BJ (cell line): ENCODE measurements around the gene FAM181A. TPM values are rescaled to one million over a fixed set of nuclear protein-coding genes. Genes with fewer than 3 reads are reported as not detected.

Source experiments
- CTCF ChIA-PET: fragments of 350-600 bp; formaldehyde crosslinking; extraction: SDS; loops from one replicate; lab custom pipeline; 2021; ENCODE audit warnings: antibody characterized with exemption, inconsistent platforms; lab: Yijun Ruan, JAX
- POLR2A ChIA-PET: fragments of 300-600 bp; sonication (Branson Sonifier 250); formaldehyde crosslinking; extraction: SDS; loops from one replicate; lab custom pipeline; 2021; ENCODE audit warnings: antibody characterized with exemption; lab: Charles Lee
- DNase-seq: peaks from one replicate; pipeline ENCODE4 v3.0.0-alpha.2; 2011; ENCODE audit warnings: low read depth
- H3K27me3 ChIP-seq: 2 replicates; pipeline ENCODE4 v1.6.0; 2011; ENCODE audit warnings: low read length; ENCODE audit not compliant: control insufficient read depth, insufficient read depth
- H3K36me3 ChIP-seq: 2 replicates; pipeline ENCODE4 v1.5.1; 2011; ENCODE audit warnings: low read length; ENCODE audit not compliant: control insufficient read depth, insufficient read depth
- H3K4me3 ChIP-seq: 2 replicates; pipeline ENCODE4 v1.5.1; 2011; ENCODE audit warnings: low read depth, mild to moderate bottlenecking, control low read depth, low read length
- polyA plus RNA-seq: library from polyadenylated mRNA; depleted of rRNA; stranded (reverse); fragments of >200 nt; gene quantifications from 2 replicates; pipeline ENCODE4 v1.2.3, GENCODE V29; 2011; rRNA removed
- small RNA-seq: library from RNA; depleted of rRNA; stranded (forward); fragments of <200 nt; gene quantifications from one replicate; pipeline ENCODE3, GENCODE V24; 2012; ENCODE audit warnings: low replicate concordance, low read depth; ENCODE audit not compliant: insufficient read length
- TF ChIP-seq, protein P1 (sequence below): IDR thresholded peaks from 2 replicates; pipeline ENCODE4 v1.5.1; 2011; ENCODE audit warnings: low read depth, mild to moderate bottlenecking, control low read depth, inconsistent platforms, low read length, moderate library complexity; ENCODE audit not compliant: insufficient read depth

FAM181A gene
- polyA plus RNA-seq, 1 experiment: not detected

GRCh38 chr14:93977790-93978581 is 50.8 kb downstream of the FAM181A start:
- TF ChIP-seq, protein P1, sequence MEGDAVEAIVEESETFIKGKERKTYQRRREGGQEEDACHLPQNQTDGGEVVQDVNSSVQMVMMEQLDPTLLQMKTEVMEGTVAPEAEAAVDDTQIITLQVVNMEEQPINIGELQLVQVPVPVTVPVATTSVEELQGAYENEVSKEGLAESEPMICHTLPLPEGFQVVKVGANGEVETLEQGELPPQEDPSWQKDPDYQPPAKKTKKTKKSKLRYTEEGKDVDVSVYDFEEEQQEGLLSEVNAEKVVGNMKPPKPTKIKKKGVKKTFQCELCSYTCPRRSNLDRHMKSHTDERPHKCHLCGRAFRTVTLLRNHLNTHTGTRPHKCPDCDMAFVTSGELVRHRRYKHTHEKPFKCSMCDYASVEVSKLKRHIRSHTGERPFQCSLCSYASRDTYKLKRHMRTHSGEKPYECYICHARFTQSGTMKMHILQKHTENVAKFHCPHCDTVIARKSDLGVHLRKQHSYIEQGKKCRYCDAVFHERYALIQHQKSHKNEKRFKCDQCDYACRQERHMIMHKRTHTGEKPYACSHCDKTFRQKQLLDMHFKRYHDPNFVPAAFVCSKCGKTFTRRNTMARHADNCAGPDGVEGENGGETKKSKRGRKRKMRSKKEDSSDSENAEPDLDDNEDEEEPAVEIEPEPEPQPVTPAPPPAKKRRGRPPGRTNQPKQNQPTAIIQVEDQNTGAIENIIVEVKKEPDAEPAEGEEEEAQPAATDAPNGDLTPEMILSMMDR: no peak
- CTCF ChIA-PET: interaction anchor here (0.6 to 2.0 kb wide), 2 partner anchors 37 to 38 kb away, joined by 4 to 6 read pairs; no protein-coding TSS in a partner anchor
- Histone ChIP-seq H3K27me3 (peaks cover 6% of the 10 kb centered on the region), H3K36me3 (no peaks in the 10 kb centered on the region), H3K4me3 (no peak overlapping the region)
- POLR2A ChIA-PET: no interaction called here
- no peak for DNase-seq

DNA sequence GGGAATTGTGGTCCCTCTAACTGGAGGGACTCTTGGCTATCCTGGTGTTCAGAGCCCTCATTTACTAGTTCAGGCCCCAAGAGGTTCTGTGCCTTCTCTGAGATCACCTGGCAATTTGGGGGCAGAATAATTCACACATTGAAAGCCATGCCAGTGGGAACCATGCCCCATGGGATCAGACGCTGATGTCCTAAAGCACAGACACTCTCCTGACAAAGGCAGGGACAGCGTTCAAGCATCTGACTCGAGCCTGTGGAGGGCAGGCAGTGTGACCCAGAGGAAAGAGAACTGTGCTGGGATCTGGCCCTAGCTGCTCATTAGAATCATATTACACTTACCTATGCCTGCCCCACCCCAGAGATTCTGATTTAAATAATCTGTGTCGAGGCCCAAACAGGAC is 51.6 kb downstream of the FAM181A start:
- ChIA-PET CTCF (interaction anchor here (1.4 to 2.0 kb wide), 2 partner anchors 25 to 39 kb away, joined by 3 to 6 read pairs; no protein-coding TSS in a partner anchor), POLR2A (no interaction called here)
- Histone ChIP-seq H3K36me3 (no peaks in the 10 kb centered on the region), H3K27me3 (peaks cover 5% of the 10 kb centered on the region), H3K4me3 (no peak overlapping the region)
- DNase-seq: no peak
- TF ChIP-seq, protein P1: no peak

Small RNAs within 50 kb of the gene (small RNA-seq; reads per million reads assigned to genes)
- not detected for gene MIR4506

Other genes starting within 250 kb of the FAM181A start
- not detected in 2 replicates for gene PRIMA1, start 138.9 kb upstream of the FAM181A start, polyA plus RNA-seq
- 0.06 TPM in 2 replicates for gene ASB2, start 49.2 kb downstream of the FAM181A start, polyA plus RNA-seq
- not detected in 2 replicates for gene CCDC197, start 70.0 kb downstream of the FAM181A start, polyA plus RNA-seq
- 1.1 and 1.2 TPM in 2 replicates for gene OTUB2, start 99.0 kb downstream of the FAM181A start, polyA plus RNA-seq
- gene DDX24, start 153.9 kb downstream of the FAM181A start, polyA plus RNA-seq: 147 and 167 TPM in 2 replicates
- gene IFI27L1, start 154.0 kb downstream of the FAM181A start, polyA plus RNA-seq: 16.6 and 18.6 TPM in 2 replicates
- 4.1 and 6.5 TPM in 2 replicates for gene IFI27, start 183.4 kb downstream of the FAM181A start, polyA plus RNA-seq
- gene IFI27L2, start 202.3 kb downstream of the FAM181A start, polyA plus RNA-seq: 122 and 201 TPM in 2 replicates
- gene PPP4R4, start 247.0 kb downstream of the FAM181A start, polyA plus RNA-seq: 0.37 and 0.39 TPM in 2 replicates